ENCODE data around the gene THADA. TPM values are rescaled to one million over a fixed set of nuclear protein-coding genes. Genes with fewer than 3 reads are reported as not detected.

THADA gene
- total RNA-seq, 1 donor from 2014 or later: 40.8 TPM

DNA sequence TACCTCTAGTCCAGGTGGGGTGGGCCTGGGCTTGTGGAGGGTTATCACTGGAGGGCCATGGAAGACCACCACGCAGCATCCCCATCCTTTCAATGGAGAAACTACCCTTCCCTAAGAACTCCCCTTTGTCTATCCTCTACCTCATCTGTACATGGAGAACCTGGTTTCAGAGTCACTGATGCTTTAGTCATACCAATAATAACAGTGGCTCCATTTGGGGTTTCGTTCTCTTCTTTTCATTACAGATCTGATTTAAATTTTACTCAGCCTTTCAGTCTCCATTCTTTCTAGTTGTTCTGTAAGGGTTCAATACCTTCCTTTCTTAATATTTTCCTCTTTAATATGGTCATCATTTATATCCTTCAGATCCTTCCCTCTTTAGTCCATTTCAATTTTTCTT lies 314.8 kb downstream of the THADA start:
- DNase-seq (ENCODE audit: low spot score) (no peak), ATAC-seq (no peak)
- intact Hi-C loops (cut with DNase I): no loop called here

DNA sequence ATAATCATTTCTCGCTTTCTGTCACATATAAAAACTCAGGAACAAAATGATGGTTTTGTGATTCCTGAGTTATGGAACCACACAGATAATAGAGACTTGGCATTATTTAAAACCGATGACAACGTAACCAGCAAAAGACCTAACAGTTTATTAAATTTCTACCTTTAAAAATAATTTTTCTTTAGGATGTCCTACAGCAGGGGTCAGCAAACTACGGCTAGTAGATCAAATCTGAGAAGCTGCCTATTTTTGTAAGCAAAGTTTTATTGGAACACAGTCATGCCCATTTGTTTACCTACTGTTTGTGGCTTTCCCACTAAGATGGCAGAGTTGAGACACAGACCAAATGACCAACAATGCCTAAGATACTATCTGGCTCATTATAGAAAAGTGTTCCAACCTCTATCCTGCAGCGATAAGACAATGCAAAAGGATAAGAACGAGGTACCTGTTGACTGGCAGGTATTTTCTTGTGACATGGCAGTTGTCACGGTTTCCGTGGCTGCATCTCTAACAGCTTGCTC lies 316.5 kb downstream of the THADA start:
- DNase-seq (ENCODE audit: low spot score) (no peak), ATAC-seq (no peak)

DNA sequence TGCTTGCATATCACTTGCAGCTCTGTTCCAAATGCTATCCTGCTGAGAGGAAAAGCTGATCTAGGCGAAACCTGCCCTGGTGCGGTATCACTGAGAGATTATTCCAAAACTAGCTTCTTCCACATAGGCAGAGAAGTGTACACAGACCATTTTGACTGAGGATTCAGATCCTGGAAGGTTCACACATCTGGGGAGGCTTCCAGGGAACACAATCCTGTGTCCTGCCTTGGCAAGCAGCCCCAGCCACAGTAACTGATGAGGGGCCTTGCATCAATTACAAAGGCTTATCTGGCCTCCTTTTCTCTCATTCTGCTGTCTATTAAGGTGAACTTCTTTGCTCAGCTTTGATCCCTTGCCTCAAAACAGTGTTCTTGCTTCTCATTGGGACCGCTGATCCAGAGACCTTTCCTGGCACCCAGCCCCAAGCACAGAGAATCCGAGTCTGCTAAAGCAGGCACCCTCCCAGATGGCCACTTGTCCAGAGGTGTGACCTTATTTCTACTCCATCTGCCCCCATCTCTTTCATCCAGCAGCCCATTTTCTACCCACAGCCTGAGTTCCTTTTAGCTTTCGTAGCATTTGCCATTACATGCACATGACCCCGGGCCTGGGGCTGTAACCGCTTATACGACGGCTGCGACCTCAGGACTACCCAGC lies 317.1 kb downstream of the THADA start:
- intact Hi-C loops (cut with DNase I): no loop called here
- ATAC-seq (peak; percentile 30), DNase-seq (ENCODE audit: low spot score) (no peak)

More for the DNA sequence above, 316.5 kb downstream of the THADA start:
- intact Hi-C loops (cut with DNase I): no loop called here

DNA sequence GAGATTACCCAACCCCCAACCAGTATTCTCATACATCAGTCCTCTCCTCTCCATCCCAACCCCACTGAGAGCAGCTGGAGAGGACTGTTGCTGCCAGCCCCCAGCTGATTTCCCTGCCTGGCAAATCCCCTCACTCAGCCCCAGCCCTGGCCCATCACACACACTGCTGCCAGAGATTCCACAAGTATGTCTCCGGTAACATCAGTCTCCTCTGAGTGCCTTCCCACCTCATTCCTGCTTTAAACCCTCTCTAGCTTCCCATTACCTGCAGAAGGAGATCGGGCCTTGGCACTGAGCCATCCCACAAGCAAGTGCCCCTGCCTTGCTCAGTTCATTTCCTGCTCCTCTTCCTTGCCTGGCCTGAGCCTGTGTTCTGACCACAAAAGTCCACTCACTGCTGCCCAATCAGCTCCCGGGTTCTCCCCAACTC lies 318.9 kb downstream of the THADA start:
- ATAC-seq: peak; percentile 46
- intact Hi-C loops (cut with DNase I): no loop called here
- DNase-seq (ENCODE audit: low spot score): no peak

DNA sequence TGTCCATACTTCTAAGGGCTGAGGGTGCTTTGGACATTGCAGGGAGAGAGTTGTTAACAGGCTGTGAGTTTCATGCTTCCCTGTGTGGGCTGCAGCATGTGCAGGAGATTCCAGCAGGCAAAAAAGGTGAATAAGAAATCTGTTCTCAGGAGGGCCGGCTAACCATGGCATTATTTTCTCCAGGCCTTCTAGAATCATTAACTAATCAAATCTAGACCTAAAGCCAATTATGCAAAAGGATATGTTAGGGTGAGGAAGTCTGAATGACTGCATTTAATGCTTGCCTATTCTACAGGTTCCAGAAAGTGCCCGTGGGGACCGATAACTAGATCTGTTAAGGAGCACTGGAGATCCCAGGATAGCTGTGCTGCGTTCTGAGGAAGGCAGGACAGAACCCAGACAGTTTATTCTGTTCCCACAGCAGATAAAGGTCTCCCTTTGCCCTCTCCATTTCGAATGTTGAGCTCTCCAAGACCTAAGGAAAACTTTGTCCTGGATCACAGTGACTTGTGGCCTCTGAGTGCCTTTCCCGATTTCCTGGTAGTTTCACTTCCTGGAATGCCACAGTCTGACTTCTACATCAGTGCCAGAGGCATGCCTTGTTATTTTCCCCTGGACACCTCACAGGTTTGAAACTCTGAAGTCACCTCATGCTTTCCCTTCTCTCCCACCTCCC lies 319.4 kb downstream of the THADA start:
- DNase-seq (ENCODE audit: low spot score) (no peak), ATAC-seq (peak; percentile 38)
- intact Hi-C loops (cut with DNase I): no loop called here

DNA sequence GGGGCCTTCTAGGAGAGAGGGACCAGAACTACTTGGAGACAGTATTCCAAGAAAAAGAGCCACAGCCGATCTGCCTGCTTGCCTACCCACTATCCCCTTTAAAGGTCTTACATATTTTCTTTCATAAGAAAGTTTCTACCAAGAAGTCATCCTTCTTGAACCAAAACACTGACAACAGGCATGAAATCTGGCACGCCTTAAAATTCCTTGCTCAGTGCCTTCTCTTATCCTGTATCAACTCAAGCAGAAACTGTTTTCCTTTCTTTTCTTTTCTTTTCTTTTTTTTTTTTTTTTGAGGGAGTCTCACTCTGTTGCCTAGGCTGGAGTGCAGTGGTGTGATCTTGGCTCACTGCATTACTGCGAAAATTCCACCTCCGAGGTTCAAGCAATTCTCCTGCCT lies 321.1 kb downstream of the THADA start:
- ATAC-seq: no peak
- DNase-seq (ENCODE audit: low spot score): no peak
- intact Hi-C loops (cut with DNase I): no loop called here

DNA sequence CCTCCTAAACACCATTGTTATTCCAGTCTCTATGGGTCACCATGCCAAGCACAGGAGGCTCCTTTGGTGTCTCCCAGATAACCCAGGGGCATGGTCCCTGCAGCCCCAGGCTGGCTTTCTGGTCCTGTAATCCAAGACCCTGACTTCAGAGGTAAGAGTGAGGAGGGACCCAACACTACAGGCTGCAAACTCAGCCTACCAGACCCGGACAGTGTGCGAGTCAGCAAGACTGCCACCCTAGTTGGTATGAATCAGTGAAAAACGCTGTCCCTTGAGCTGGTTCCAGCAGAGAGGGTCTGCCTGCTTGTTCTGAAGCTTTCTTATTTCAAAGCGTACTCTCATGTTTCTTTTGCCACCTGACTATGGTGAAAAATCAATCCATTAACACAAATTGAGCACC lies 321.8 kb downstream of the THADA start:
- intact Hi-C loops (cut with DNase I): no loop called here
- ATAC-seq: no peak
- DNase-seq (ENCODE audit: low spot score): no peak

DNA sequence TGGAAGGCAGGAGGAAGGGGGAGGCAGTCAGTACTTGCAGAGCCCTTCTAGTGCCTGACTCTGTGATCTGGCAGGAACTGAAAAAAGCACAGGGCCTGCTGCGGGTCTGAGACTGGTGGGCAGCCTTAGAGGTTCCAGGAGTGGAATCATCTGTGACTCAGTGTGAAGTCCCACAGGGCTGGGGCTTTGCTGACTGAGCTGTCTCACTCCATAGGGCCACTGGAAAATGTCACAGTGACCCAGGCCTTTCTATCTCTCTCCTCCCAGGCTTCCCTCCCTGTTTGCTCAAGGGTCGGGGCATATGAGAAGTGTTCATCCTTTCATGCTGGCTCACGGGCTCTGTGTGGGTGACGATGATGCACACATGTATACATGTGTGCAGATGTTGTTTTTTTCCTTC lies 322.3 kb downstream of the THADA start:
- intact Hi-C loops (cut with DNase I): no loop called here
- ATAC-seq: no peak
- no peak for DNase-seq (ENCODE audit: low spot score)

DNA sequence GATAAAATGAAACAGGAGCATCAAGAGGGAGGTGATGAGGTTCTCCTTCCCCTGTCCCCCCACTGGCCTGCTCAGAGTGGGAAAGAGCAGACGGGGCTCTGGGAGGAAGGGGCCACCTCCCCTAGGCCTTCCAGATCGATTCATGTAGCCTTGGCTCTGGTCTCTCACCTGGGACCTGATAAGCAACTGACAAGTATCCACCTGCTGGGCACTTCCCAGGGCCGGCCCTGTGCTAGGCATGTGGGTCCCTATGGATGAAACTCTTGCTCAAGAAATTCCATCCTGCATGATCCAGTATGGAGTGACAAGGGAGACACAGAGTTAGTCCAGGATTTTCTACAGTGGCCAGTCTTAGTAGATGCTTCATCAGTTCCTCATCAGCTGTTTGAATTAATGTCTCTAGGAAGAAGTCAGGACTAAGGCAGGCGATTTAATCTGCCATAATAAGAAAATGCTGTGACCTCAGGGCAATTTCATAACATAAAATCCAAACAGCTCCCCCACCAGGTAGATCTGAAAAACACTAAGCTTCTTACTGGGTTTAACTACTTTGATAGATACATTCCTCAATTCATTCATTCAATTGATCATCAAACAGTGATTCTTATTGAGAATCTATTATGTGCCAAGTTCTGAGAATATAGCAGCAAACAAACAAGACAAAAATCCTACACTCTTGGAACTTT lies 324.8 kb downstream of the THADA start:
- DNase-seq (ENCODE audit: low spot score) (no peak), ATAC-seq (no peak)
- intact Hi-C loops (cut with DNase I): no loop called here

DNA sequence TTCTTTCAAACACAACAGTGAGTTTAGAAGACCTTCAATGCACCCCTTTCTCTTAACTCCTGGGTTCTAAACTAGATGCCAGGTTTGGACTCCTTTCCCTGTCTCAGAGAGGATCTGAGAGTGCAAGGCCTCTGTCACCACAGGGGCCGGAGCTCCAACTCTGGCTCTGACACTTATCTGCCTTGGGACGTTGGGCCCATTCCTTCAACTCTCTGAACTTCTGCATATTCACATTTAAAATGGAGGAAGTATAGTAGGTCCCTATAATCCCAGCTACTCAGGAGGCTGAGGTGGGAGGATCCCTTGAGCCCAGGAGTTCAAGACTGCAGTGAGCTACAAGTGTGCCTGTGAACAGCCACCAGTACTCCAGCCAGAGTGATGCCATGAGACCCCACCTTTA lies 325.4 kb downstream of the THADA start:
- DNase-seq (ENCODE audit: low spot score) (no peak), ATAC-seq (no peak)
- intact Hi-C loops (cut with DNase I): no loop called here

DNA sequence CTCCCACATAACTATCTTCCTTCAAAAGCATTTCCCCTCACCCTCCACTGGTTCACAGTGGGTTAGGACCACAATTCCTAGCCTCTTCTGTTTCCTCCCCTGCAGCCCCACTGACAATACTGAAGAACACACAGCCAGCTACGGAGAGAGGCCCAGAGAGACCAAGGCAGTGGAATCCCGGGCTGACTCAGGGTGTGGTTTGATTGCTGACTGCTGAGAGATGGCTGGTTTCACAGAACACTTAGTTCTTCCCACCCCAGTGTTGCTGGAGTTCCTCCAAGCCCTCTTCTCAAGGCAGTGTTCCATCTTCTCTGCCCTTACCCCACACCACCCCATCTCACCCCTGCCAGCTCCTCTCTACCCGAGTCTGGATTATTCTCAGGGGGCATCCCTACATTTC lies 326.1 kb downstream of the THADA start:
- intact Hi-C loops (cut with DNase I): no loop called here
- DNase-seq (ENCODE audit: low spot score) (peak; percentile 73), ATAC-seq (peak; percentile 87)

DNA sequence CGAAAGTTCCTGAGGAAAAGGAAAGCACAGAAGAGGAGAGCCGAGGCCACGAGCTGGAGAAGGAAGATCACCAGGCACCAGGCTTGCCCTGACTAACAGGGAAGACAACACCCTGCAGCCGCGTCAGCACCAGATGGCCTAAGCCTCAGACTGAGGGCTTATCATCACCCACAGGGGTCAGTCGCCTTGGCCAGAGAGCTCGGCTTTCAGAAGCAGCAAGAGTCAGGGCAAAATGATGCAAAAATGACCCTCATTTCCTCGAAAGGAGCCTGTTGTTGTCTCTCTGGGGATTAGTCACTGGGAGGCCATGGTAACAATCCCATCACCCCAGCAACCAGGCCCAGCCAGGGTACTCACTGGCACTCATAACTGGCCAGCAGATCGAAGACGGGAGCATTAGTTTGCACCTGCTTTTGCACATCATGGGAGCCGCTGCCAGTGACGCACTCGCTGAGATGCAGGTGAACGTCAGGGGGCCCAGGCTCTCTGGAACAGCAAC lies 326.7 kb downstream of the THADA start:
- intact Hi-C loops (cut with DNase I): no loop called here
- DNase-seq (ENCODE audit: low spot score) (peak; percentile 87), ATAC-seq (peak; percentile 91)

DNA sequence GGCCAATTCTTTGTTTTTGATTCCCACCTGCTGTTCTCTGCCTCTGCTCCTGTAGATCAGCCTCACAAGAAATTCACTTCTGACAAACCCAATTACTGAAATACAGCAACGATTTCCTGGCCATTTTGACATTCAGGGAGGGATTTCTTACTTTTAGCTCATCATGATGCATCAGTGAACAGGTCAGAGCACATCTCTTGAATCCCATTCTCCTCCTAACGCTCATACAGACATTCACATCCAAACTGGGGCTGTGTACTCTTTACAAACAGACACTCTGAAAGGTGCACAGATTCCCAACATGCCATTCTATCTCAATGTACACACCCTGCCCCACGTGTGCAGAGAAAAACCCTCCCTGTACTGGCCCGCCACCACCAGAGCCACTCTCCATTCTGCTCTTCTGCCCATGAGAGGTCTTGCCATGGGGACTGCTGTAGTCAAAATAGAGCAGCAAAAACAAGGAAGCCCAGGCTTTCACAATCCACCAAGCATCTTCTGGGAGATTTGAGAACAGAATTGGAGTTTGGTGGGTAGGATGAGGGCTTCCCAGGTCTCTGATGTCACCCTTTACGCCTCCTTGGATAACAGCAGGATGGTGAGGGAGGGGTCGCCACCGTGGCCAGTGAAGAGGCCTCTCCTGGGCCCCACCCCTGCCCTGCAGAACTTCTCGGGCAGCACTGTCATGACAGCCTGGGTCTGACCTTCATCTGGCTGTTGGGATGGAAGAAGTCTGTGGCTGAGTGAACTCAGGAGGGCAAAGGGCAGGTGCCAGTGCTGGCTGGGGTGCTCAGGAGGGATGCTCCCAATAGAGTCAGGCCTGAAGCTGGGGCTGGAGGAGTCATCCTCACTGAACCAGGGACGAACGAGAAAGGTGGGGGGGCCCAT lies 327.5 kb downstream of the THADA start:
- DNase-seq (ENCODE audit: low spot score) (no peak), ATAC-seq (peak; percentile 1)
- intact Hi-C loops (cut with DNase I): no loop called here

DNA sequence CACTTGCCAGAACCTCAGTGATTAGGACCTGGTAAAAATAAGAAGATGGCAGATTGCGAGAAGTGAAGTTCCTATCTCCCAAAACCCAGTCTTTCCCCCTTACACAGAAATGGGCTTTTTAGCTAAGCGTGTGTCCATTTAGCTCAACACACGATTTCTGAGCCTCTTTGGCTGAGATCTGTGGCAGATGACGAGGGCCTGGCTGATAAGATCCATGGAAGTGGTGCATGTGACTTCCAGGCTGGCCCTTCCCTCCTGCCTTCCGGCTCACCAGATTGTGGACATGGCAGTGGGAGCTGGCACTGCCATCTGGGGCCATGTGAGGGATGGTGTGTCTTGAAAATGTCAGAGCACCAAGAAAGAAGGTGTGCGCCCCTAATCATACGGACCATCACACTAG lies 328.5 kb downstream of the THADA start:
- ATAC-seq (no peak), DNase-seq (ENCODE audit: low spot score) (no peak)
- intact Hi-C loops (cut with DNase I): no loop called here

DNA sequence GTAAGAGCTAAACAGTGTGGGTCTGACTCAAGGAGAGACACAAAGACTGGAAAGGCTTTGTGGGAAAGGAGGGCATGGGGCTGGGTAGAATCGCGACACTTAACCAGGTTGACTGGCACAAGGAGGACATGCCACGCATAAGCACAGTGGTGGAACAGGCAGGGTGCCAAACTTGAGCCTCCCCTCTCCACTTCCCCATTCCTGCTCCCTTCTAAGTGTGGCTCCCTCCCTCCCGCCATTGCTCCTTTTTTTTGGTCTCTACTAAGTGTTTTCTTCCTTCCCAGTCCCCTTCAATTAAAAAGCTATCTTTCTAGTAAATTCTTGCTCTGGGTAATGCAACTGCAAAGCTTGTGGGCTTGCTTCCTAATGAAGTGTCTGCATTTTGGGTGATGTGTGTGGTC lies 329.1 kb downstream of the THADA start:
- peak; percentile 76 for DNase-seq (ENCODE audit: low spot score)
- intact Hi-C loops (cut with DNase I): no loop called here
- ATAC-seq: no peak

DNA sequence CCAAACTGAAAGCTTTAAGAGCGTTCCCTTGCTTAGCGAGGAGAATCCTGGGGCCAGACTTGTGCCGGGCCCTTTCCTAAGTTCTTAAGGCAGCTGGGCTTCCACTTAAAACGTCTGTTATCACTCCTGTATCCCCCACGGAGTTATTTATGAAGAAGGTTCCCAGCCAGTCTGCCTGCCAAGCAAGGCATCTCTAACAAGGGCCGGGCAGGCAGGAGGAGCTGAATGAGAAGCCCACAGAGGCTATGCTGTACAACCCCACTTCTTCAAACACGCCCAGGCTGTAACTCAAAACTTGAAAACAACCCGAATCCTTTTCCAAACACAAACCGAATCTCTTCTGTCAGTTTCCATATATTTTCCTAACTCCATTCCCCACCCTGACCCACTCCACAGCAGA lies 330.4 kb downstream of the THADA start:
- ATAC-seq: peak; percentile 32
- intact Hi-C loops (cut with DNase I): no loop called here
- DNase-seq (ENCODE audit: low spot score): no peak

DNA sequence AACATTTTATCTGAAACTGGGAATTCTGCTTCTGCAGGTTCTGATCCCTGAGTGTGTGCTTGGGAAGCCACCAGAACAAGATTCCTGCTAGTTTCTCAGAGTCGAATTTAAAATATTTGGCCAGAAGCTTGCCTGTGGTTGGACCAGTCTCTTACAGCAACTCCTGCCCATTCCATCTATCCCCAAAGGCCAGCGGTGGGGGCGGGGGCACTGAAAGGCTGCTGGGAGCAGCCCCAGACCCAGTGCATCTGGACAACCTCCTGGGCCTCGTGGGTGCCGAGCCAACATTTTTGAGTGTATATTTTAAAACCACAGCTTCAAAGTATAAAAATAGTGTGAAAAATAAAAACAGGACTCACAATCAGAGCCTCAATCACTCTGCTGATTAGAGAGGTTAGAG lies 330.8 kb downstream of the THADA start:
- intact Hi-C loops (cut with DNase I): no loop called here
- ATAC-seq: peak; percentile 29
- peak; percentile 69 for DNase-seq (ENCODE audit: low spot score)

DNA sequence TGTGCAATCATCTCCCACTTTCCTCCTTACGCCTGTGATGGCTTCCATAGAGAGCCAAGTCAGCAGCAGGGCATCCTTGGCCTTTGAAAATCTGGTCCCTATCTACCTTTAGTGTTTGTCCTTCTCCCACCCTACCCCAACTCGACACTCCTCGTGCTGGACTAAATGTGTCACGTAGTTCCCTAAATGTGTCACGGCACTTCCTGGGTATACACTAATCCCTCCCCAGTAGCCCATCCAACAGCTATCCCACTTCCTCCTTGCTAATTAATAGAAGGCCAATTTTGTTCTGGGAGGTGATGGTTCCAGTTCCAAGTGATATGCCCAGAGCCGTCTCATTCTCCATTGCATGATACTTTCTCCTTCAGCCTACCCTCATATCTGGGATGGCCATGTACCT lies 332.9 kb downstream of the THADA start:
- DNase-seq (ENCODE audit: low spot score) (no peak), ATAC-seq (no peak)
- intact Hi-C loops (cut with DNase I): no loop called here

DNA sequence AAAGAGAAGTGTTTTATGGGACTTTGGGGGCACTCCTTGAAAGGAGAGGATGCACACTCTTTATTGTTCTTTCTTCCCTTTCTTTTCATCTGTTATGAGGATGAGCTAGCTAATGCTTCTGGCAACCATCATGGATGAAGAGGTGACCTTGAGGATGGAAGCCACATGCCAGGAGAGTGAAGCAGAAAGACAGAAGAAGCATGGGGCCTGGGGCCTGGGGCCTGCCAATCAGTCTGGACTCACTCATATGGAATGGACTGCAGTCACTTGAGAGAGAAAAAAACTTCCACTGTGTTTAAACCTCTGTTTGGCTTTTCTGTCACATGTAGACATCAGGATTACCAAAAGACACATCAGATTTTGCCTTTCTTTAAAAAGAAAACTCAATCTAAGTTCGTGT lies 333.6 kb downstream of the THADA start:
- DNase-seq (ENCODE audit: low spot score) (no peak), ATAC-seq (no peak)
- intact Hi-C loops (cut with DNase I): no loop called here
